H1 (cell line): ENCODE measurements around the gene RRBP1. TPM values are rescaled to one million over a fixed set of nuclear protein-coding genes. Genes with fewer than 3 reads are reported as not detected.

Experiments used
- CTCF ChIA-PET: fragments of 300-600 bp; sonication (Branson Sonifier 250); formaldehyde crosslinking; loops from one replicate; lab custom pipeline; 2021; ENCODE audit not compliant: partially characterized antibody; lab: Charles Lee
- POLR2A ChIA-PET: fragments of 300-600 bp; sonication (Branson Sonifier 250); formaldehyde crosslinking; loops from one replicate; lab custom pipeline; 2021; ENCODE audit warnings: inconsistent platforms; ENCODE audit not compliant: partially characterized antibody; lab: Charles Lee
- DNase-seq, 2 experiments: peaks; one replicate each; pipeline versions ENCODE4 v3.0.0 to v3.0.0-alpha.2; 2010 to 2022; ENCODE audit warnings: low spot score in 2 of 2, low read depth in 1 of 2, mixed read lengths in 1 of 2
- FAIRE-seq: peaks from 2 replicates; lab custom pipeline; 2011; peaks lifted over from hg19 to GRCh38; lab: Jason Lieb, UNC
- H2AFZ ChIP-seq: 2 replicates; pipeline ENCODE4 v1.8.1; 2012; ENCODE audit warnings: low read length, inconsistent platforms
- H2AK5ac ChIP-seq: 2 replicates; pipeline ENCODE4 v1.6.1; 2013; ENCODE audit warnings: low read depth, low read length
- H2BK120ac ChIP-seq: replicated peaks from 2 replicates; pipeline ENCODE3; 2013; ENCODE audit warnings: low read depth, low read length, inconsistent platforms
- H2BK12ac ChIP-seq: 2 replicates; pipeline ENCODE4 v1.6.1; 2013; ENCODE audit warnings: low read depth, low read length
- H2BK15ac ChIP-seq: 2 replicates; pipeline ENCODE4 v1.6.1; 2013; ENCODE audit warnings: low read length
- H2BK20ac ChIP-seq: 2 replicates; pipeline ENCODE4 v1.6.1; 2013; ENCODE audit warnings: low read length
- H2BK5ac ChIP-seq: 2 replicates; pipeline ENCODE4 v1.6.1; 2013; ENCODE audit warnings: low read depth, low read length
- H3K14ac ChIP-seq: 2 replicates; pipeline ENCODE4 v1.6.1; 2013; ENCODE audit warnings: inconsistent platforms; ENCODE audit not compliant: insufficient read length
- H3K18ac ChIP-seq: 2 replicates; pipeline ENCODE4 v1.6.1; 2013; ENCODE audit warnings: low read length; ENCODE audit errors: extremely low read depth
- H3K23ac ChIP-seq: 2 replicates; pipeline ENCODE4 v1.6.1; 2013; ENCODE audit warnings: inconsistent platforms; ENCODE audit not compliant: insufficient read length
- H3K23me2 ChIP-seq: 2 replicates; pipeline ENCODE4 v1.6.1; 2013; ENCODE audit warnings: low read depth, low read length
- H3K27ac ChIP-seq: 2 replicates; pipeline ENCODE4 v1.6.1; 2011; ENCODE audit warnings: low read depth, low read length, inconsistent platforms
- H3K27me3 ChIP-seq, 4 experiments: replicated peaks in 1 of 4; 1 replicate in 1 of 4; 2 replicates in 3 of 4; pipeline versions ENCODE4 v1.6.1 to v1.8.1; 2011 to 2013; ENCODE audit warnings: low read length in 3 of 4, mild to moderate bottlenecking in 3 of 4, inconsistent platforms in 2 of 4, mixed read lengths in 2 of 4, moderate library complexity in 1 of 4; ENCODE audit not compliant: control insufficient read depth in 3 of 4, insufficient read depth in 3 of 4; ENCODE audit errors: extremely low read depth in 1 of 4
- H3K36me3 ChIP-seq, 4 experiments: 2 replicates each; pipeline versions ENCODE4 v1.6.1 to v1.8.1; 2011 to 2013; ENCODE audit warnings: mild to moderate bottlenecking in 4 of 4, low read length in 3 of 4, moderate library complexity in 2 of 4, control low read depth in 1 of 4, inconsistent platforms in 1 of 4; ENCODE audit not compliant: insufficient read depth in 4 of 4, control insufficient read depth in 2 of 4
- H3K4ac ChIP-seq: replicated peaks from 2 replicates; pipeline ENCODE3; 2013; ENCODE audit warnings: low read length, low read depth, mixed read lengths, inconsistent platforms; ENCODE audit not compliant: insufficient read length
- H3K4me1 ChIP-seq, 4 experiments: replicated peaks in 1 of 4; 1 replicate in 1 of 4; 2 replicates in 3 of 4; pipeline versions ENCODE4 v1.6.1 to v1.8.1; 2011 to 2013; ENCODE audit warnings: low read length in 3 of 4, inconsistent platforms in 2 of 4, mixed read lengths in 1 of 4; ENCODE audit not compliant: insufficient read depth in 4 of 4, control insufficient read depth in 3 of 4
- H3K4me2 ChIP-seq, 2 experiments: 2 replicates each; pipeline versions ENCODE4 v1.6.1 to v1.8.1; 2011 to 2013; ENCODE audit warnings: low read depth in 2 of 2, low read length in 2 of 2, control low read depth in 1 of 2, inconsistent platforms in 1 of 2, mild to moderate bottlenecking in 1 of 2; ENCODE audit not compliant: insufficient read depth in 1 of 2
- H3K4me3 ChIP-seq, 4 experiments: fragments of 200-600, 300-600 bp in 1 of 4; sonication (generic), shearing (Covaris generic), sonication (Bioruptor Twin) in 1 of 4; 2 replicates each; pipeline versions ENCODE4 v1.5.1 to v1.8.1; 2011 to 2016; ENCODE audit warnings: low read length in 4 of 4, low read depth in 3 of 4, control low read depth in 2 of 4, inconsistent platforms in 2 of 4, mild to moderate bottlenecking in 2 of 4, mixed read lengths in 1 of 4, moderate library complexity in 1 of 4; ENCODE audit not compliant: insufficient read depth in 2 of 4; ENCODE audit errors: extremely low read depth in 1 of 4
- H3K56ac ChIP-seq: replicated peaks from 2 replicates; pipeline ENCODE3; 2013; ENCODE audit warnings: low read depth, mild to moderate bottlenecking, mixed read lengths, low read length, inconsistent platforms; ENCODE audit not compliant: insufficient read length
- H3K79me1 ChIP-seq: 2 replicates; pipeline ENCODE4 v1.6.1; 2013; ENCODE audit warnings: low read depth, low read length, control low read depth
- H3K79me2 ChIP-seq, 2 experiments: 2 replicates each; pipeline versions ENCODE4 v1.6.1 to v1.8.1; 2012 to 2013; ENCODE audit warnings: low read length in 2 of 2, mild to moderate bottlenecking in 2 of 2, inconsistent platforms in 1 of 2; ENCODE audit not compliant: insufficient read depth in 2 of 2, control insufficient read depth in 1 of 2
- H3K9ac ChIP-seq, 4 experiments: replicated peaks in 1 of 4; 1 replicate in 1 of 4; 2 replicates in 3 of 4; pipeline versions ENCODE4 v1.6.1 to v1.8.1; 2011 to 2013; ENCODE audit warnings: low read depth in 3 of 4, low read length in 3 of 4, control low read depth in 2 of 4, mild to moderate bottlenecking in 2 of 4, moderate library complexity in 2 of 4, inconsistent platforms in 1 of 4; ENCODE audit errors: extremely low read depth in 1 of 4
- H3K9me3 ChIP-seq, 2 experiments: 2 replicates each; pipeline versions ENCODE4 v1.6.1 to v1.8.1; 2012 to 2013; ENCODE audit warnings: mild to moderate bottlenecking in 2 of 2, moderate library complexity in 2 of 2, control low read depth in 1 of 2, inconsistent platforms in 1 of 2, low read depth in 1 of 2, low read length in 1 of 2, mixed read lengths in 1 of 2; ENCODE audit not compliant: insufficient read depth in 2 of 2
- H4K20me1 ChIP-seq, 2 experiments: replicated peaks in 1 of 2; 2 replicates each; pipeline versions ENCODE3 to v1.8.1; 2011 to 2013; ENCODE audit warnings: inconsistent platforms in 2 of 2, low read length in 2 of 2, mild to moderate bottlenecking in 1 of 2; ENCODE audit not compliant: insufficient read depth in 2 of 2, control insufficient read depth in 1 of 2
- H4K5ac ChIP-seq: 2 replicates; pipeline ENCODE4 v1.6.1; 2013; ENCODE audit warnings: low read length, low read depth, mixed read lengths, inconsistent platforms; ENCODE audit not compliant: insufficient read length
- H4K8ac ChIP-seq: 2 replicates; pipeline ENCODE4 v1.8.0; 2013; ENCODE audit warnings: mild to moderate bottlenecking, moderate library complexity, low read length, inconsistent platforms; ENCODE audit not compliant: insufficient read depth; ENCODE audit errors: extremely low read depth
- H4K91ac ChIP-seq: replicated peaks from 2 replicates; pipeline ENCODE3; 2013; ENCODE audit warnings: low read length, mixed read lengths, inconsistent platforms; ENCODE audit not compliant: insufficient read length
- BACH1 ChIP-seq: IDR thresholded peaks from 2 replicates; pipeline ENCODE4 v1.6.1; 2012; ENCODE audit warnings: low read length, improper control_type of control experiment
- CTCF ChIP-seq, 3 experiments: IDR thresholded peaks; 1 replicate in 2 of 3; 2 replicates in 1 of 3; pipeline versions ENCODE4 v1.5.1 to v1.6.1; 2011; ENCODE audit warnings: low read length in 3 of 3, mild to moderate bottlenecking in 3 of 3, inconsistent platforms in 2 of 3, low read depth in 1 of 3, moderate library complexity in 1 of 3; ENCODE audit not compliant: insufficient read depth in 1 of 3; ENCODE audit errors: control extremely low read depth in 1 of 3
- EP300 ChIP-seq, 2 experiments: IDR thresholded peaks; 1 replicate in 1 of 2; 2 replicates in 1 of 2; pipeline ENCODE4 v1.6.1; 2011 to 2012; ENCODE audit warnings: low read depth in 2 of 2, low read length in 2 of 2, mild to moderate bottlenecking in 2 of 2, borderline replicate concordance in 1 of 2, inconsistent platforms in 1 of 2, moderate library complexity in 1 of 2
- GABPA ChIP-seq: IDR thresholded peaks from 2 replicates; pipeline ENCODE4 v1.6.1; 2011; ENCODE audit warnings: mild to moderate bottlenecking, low read length, moderate library complexity, borderline replicate concordance; ENCODE audit not compliant: insufficient read depth
- RXRA ChIP-seq: IDR thresholded peaks from 2 replicates; pipeline ENCODE4 v1.6.1; 2011; ENCODE audit warnings: low read depth, mild to moderate bottlenecking, low read length, moderate library complexity; ENCODE audit not compliant: insufficient read depth
- SAP30 ChIP-seq: fragments of 300-600 bp; sonication (generic); IDR thresholded peaks from 2 replicates; pipeline ENCODE4 v1.7.1; 2012; ENCODE audit warnings: low read length, moderate library complexity, mild to moderate bottlenecking, inconsistent platforms; ENCODE audit not compliant: insufficient read depth, insufficient replicate concordance
- SP1 ChIP-seq: IDR thresholded peaks from 2 replicates; pipeline ENCODE4 v1.6.1; 2011; ENCODE audit warnings: low read depth, low read length
- TAF7 ChIP-seq: optimal IDR thresholded peaks from 2 replicates; pipeline ENCODE3; 2011; ENCODE audit warnings: low read depth, mild to moderate bottlenecking, inconsistent platforms, low read length, moderate library complexity, borderline replicate concordance
- TEAD4 ChIP-seq: IDR thresholded peaks from 2 replicates; pipeline ENCODE4 v1.6.1; 2012; ENCODE audit warnings: low read depth, low read length, inconsistent platforms, mixed read lengths
- WGBS, 2 experiments: shearing (Covaris generic) in 1 of 2; methylation state at CpG; one replicate each; pipeline versions ENCODE4 v1.1.6 to v1.1.7; 2013 to 2015; ENCODE audit warnings: low lambda C conversion rate in 2 of 2, mixed read lengths in 2 of 2, inconsistent platforms in 1 of 2, low coverage in 1 of 2, missing lambda C conversion rate in 1 of 2; ENCODE audit not compliant: insufficient replicate concordance in 2 of 2, insufficient coverage in 1 of 2, insufficient read length in 1 of 2; ENCODE audit errors: extremely low coverage in 1 of 2, missing lambda C conversion rate in 1 of 2; 5-methylcytosine and 5-hydroxymethylcytosine counted together
- polyA plus RNA-seq, 7 experiments: library from polyadenylated mRNA; depleted of rRNA in 3 of 7; stranded (reverse) in 5 of 7; unstranded in 2 of 7; fragments of >200 nt in 5 of 7; fragments of 200-250 nt in 2 of 7; gene quantifications; 1 replicate in 5 of 7; 2 replicates in 1 of 7; 4 replicates in 1 of 7; pipeline versions ENCODE4 v1.2.1 to v1.2.3, GENCODE V29; 2011 to 2013; ENCODE audit warnings: missing spikeins in 2 of 7, mixed read lengths in 2 of 7
- total RNA-seq: library from RNA; stranded (reverse); fragmentation: NEBNext Ultra II Directional; extraction: Animal tissue kit (Norgen Biotek cat#: 25700); gene quantifications from 2 replicates; pipeline ENCODE4 v1.2.1, GENCODE V29; 2021

RRBP1 gene
- total and polyA plus RNA-seq, 2 of the 8 experiments (the other 6 are each of a cell fraction or from before 2014, with no cell fraction given), result 15.9 to 157 TPM

- no peak overlapping the region for H3K56ac ChIP-seq
- no peaks in the 10 kb centered on the region for H3K23me2 ChIP-seq
- peaks cover 8 to 85% of the 10 kb centered on the region in 2 experiments for H3K79me2 ChIP-seq
- H2BK5ac ChIP-seq, result peak overlapping the region; percentile 35; the same call in 1 of the 2 replicates
- H2BK120ac ChIP-seq, result no peak overlapping the region
- H3K4me1 ChIP-seq, result peaks cover 0 to 5% (median 3%) of the 10 kb centered on the region in 4 experiments; a peak in 2 of 7 replicates
- no peak overlapping the region for H3K4ac ChIP-seq
- H3K4me3 ChIP-seq, result no peak overlapping the region
- H2BK12ac ChIP-seq, result no peak overlapping the region
- FAIRE-seq (no peak), DNase-seq (no peak)
- no peak overlapping the region for H2BK15ac ChIP-seq
- H3K4me2 ChIP-seq, result no peak overlapping the region
- H3K18ac ChIP-seq, result no peak overlapping the region
- H2BK20ac ChIP-seq, result no peak overlapping the region
- H4K8ac ChIP-seq, result no peak overlapping the region
- H4K20me1 ChIP-seq, result peaks cover 0 to 12% of the 10 kb centered on the region in 2 experiments
- no peaks in the 10 kb centered on the region for H3K27me3 ChIP-seq
- peaks cover 10% of the 10 kb centered on the region for H3K79me1 ChIP-seq
- POLR2A ChIA-PET, result interaction anchor here (0.6 kb wide), 1 partner anchor 83 kb away, joined by 3 read pairs; no protein-coding TSS in a partner anchor
- no peak overlapping the region for H4K5ac ChIP-seq
- no peak overlapping the region for H3K27ac ChIP-seq
- H3K14ac ChIP-seq, result no peak overlapping the region
- 89% methylated on average over 5 of the region's 5 CpGs; no CpG with 5 or more reads in 1 of the 2 experiments for WGBS, 2 experiments
- H3K23ac ChIP-seq, result no peak overlapping the region
- CTCF ChIA-PET, result interaction anchor here (0.7 kb wide), 1 partner anchor 157 kb away, joined by 3 read pairs; no protein-coding TSS in a partner anchor
- H3K9me3 ChIP-seq, result peaks cover 6 to 13% of the 10 kb centered on the region in 2 experiments
- no peak overlapping the region for H3K9ac ChIP-seq
- H2AK5ac ChIP-seq, result no peak overlapping the region
- H4K91ac ChIP-seq, result no peak overlapping the region
- H2AFZ ChIP-seq, result no peak overlapping the region
- peaks cover 0 to 20% (median 10%) of the 10 kb centered on the region in 4 experiments; a peak in 5 of 8 replicates for H3K36me3 ChIP-seq
- TF ChIP-seq TEAD4, result no peak
- no peak for TF ChIP-seq RXRA
- no peak for TF ChIP-seq SP1
- TF ChIP-seq EP300 (IDR thresholded peaks at IDR 0.05; ENCODE audit: borderline replicate concordance in 1 of 2, low read depth in 2 of 2, low read length in 2 of 2), result no peak
- no peak for TF ChIP-seq TAF7
- no peak for TF ChIP-seq SAP30
- TF ChIP-seq GABPA, result no peak
- no peak for TF ChIP-seq CTCF (IDR thresholded peaks at IDR 0.05; ENCODE audit: control extremely low read depth in 1 of 3, insufficient read depth in 1 of 3, low read depth in 1 of 3, low read length in 3 of 3)
- no peak for TF ChIP-seq BACH1
These were observed 20.8 kb downstream of the RRBP1 start for GRCh38 chr20:17661121-17661744.
